ENCODE data around the gene FAM241A.
"Not testable (repeated sequence)": the region's sequence is repeated elsewhere in the genome, so short reads cannot be mapped to it uniquely, and the experiment has no call there.

FAM241A gene

DNA sequence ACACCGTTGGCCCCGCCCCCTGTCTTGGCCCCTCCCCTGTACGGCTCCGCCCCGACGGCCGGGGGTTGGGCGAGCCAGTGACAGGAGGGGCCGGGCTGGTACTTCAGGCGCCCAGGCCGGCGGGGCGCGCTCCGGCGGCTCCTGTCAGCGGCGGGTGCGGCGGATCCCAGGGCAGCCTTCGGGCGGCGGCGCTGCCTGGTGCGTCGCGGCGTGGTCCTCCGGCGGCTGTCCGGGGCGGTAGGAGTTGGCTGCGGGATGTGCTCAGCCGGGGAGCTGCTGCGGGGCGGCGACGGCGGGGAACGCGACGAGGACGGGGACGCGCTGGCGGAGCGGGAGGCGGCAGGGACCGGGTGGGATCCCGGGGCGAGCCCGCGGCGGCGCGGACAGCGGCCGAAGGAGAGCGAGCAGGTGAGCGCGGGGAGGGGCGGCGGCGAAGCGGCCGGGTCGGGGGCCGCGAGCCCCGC, at the start of gene FAM241A:
TSS of gene FAM241A (plus strand) at position 129 of the 464 bp plus-strand sequence. CDS start at position 256, 127 bp downstream.
- peak; percentile 80 to 91 (median 88) for DNase-seq

GRCh38 chr4:112098841-112099530, 46.3 kb upstream of the FAM241A start:
- DNase-seq, result no peak

- peak in 3 of 6 experiments; percentile 22 to 47 (median 46) for DNase-seq
Measured at GRCh38 chr4:112099701-112100297, 45.5 kb upstream of the FAM241A start.

DNA sequence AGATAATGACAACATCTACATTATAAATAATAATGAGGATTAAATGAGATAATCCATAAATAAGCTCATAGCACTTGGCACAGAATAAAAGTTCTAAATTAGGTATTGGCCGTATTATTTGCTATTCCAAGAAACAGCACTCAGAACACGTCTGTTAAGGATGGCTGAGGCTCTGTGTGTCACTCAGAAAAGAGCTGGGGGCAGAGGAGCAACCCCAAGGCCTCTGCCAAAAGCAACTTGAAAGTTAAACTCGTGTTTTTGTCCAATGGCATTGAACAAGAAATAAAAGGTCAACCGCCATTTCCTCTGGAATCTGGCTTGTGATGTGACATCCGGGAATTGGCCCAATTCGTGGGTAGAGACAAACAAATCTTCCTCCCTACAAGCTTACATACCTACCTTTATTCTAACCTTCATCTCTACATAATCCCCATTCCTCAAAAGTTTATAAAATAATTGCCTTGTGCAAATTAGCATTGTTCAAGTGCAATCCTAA, 42.3 kb upstream of the FAM241A start:
- DNase-seq, result no peak

DNA sequence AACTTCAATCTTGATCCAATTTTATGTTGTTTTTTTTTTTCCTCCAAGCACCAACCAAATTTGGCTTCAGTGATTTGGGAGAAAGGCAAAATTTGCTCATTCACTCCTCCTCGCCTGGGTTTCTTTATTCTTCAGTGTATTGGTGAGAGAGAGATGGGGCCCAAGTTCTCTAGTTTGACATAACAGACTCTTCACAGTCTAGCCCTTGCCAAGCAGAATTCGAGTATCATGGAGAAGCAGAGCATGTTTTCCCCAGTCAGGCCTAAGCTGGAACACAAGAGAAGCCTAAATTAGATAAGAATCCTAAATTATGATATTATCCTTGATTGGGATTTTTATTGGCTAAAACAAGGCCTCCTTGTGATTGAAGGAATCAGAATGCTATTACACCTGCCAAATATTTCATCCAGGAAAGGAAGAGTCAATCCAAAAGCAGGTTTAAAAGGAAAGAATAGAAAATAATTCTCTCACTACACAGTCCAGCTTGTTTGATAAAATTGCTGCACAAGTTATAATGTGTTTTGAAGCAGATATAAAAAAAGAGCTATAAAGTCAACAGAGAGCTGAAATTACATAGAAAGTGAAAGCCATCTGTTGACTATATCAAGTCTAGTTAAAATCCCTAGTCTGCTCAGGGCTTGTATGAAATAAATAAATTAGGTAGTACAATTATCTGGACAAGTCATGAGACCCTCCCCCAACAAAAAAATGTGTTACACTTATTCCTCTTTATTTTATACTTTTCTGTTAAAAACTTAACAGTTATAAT, 39.9 kb upstream of the FAM241A start:
- no peak for DNase-seq

DNA sequence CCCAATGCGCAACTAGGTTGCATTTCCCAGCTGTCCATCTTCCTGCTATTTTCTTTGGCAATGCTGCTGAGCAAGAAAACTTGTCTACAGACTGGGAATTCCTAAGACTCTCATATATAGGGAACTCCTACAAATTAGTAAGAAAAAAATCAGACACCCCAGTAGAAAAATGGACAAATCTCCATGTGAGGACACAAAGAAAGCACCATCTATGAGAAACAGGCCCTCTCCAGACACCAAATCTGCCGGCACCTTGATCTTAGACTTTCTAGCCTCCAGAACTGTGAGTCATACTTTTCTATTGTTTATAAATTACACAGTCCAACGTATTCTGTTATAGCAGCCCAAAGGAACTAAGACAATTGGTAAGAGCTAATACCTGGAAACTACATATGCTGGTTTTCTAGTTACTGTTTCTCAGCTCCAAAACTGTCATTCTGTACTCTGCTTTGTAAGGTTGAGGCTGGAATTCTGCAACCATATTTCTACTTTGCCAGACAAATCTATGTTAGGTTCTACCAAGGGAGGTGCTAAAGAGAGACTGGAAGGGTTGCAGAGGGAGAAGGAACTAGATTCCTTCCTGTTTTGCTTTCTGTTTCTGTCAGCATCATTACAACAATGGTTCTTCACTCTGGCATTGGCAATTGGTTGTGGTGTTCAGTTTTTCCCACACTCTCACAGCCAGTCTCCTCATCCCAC, 35.7 kb upstream of the FAM241A start:
- no peak for DNase-seq

DNA sequence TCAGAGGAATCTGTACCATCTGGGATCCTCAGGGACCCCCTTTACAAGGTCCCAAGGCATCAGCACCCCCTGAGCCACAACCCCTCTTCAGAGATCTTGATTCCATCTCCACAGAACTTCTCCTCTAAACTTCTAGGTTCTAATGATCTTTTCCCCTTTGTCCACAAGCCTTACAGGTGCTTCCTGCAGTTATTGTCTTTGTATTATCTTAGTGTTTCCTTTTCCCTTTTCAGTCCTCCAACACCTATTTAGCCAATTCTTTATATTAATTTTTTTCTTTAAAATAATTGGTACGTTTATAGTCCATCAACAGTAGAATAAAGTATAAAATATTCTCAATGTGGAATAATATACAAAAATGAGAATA, 35.2 kb upstream of the FAM241A start:
- no peak for DNase-seq

GRCh38 chr4:112111306-112111705, 33.9 kb upstream of the FAM241A start:
- no peak for DNase-seq

DNA sequence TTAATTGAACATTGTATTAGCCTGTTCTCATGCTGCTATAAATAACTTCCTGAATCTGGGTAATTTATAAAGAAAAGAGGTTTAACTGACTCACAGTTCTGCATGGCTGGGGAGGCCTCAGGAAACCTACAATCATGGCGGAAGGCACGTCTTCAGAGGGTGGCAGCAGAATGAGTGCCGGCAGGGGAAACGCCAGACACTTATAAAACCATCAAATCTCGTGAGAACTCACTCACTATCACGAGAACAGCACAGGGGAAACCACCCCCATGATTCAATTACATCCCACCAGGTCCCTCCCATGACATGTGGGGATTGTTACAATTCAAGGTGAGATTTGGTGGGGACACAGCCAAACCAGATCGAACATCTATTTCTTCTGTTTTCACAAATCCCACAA, 33.2 kb upstream of the FAM241A start:
- not testable (repeated sequence) for DNase-seq

- no peak for DNase-seq
Measured at GRCh38 chr4:112112590-112113170, 32.6 kb upstream of the FAM241A start.

DNA sequence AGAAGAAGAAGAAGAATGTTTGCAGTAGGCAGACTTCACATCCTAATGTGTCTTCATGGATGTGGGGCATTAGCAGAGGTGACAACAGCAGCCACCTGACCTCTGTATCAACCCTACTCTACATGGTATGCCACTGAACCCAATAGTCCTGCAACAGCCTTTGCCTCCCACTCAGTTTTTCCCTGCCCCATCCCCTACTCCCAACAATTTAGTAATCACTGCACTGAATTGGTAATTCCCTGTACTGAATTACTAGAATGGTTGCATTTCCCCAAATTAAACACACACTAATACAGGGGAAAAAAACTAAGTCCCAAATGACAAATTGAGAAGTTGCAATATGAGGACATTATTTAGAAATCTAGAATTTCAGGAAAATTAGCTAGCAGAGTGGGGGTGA, 31.4 kb upstream of the FAM241A start:
- no peak for DNase-seq

GRCh38 chr4:112114452-112114851, 30.8 kb upstream of the FAM241A start:
- no peak for DNase-seq

DNA sequence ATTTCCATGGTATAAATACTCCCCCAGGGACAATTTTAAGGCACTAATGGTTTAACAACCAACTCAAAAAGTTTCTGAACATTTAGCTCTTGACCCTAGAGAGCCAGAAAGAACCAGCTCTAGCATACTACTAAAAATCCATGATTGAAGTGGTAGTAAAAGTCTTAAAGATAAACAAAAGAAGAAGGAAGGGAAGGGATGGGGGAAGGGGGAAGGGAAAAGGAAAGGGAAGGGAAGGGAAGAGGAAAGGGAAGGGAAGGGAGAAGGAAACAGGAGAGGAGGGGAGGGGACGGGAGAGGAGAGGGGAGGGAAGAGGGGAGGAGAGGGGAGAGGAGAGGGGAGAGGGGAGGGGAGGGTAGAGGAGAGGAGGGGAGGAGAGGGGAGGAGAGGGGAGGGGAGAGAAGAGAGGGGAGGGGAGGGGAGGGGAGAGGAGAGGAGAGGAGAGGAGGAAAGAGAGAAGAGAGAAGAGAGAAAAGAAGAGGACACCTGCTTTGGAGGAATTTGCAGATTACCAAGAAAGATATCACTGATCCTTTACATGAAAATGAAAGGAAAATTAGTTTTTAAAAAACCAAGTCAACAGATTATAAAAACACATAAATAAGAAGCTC, 26.4 kb upstream of the FAM241A start:
- no peak for DNase-seq

GRCh38 chr4:112119353-112119783, 25.9 kb upstream of the FAM241A start:
- no peak for DNase-seq

- DNase-seq, result no peak
Measured at GRCh38 chr4:112120021-112120420, 25.2 kb upstream of the FAM241A start.

- no peak for DNase-seq
Measured at GRCh38 chr4:112125416-112125815, 19.8 kb upstream of the FAM241A start.

- DNase-seq, result no peak
Measured at GRCh38 chr4:112127048-112127637, 18.1 kb upstream of the FAM241A start.

DNA sequence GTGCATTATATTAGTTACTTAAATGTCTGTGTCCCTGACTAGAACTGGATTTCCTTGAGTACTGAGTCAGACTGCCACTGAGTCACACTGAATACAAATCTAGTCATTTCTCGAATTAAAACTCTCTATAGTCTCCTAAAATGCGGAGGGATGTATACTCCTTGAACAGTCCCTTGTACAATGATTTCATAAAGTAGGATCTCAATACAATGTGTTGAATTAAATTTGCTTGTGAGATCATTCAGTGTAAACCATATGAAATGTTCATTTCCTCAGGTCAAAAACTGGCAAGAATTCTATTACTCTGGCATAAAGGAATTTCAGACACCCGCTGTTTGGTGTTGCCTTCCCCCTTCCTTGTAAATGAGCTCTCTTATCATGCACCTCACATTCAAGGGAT, 17.5 kb upstream of the FAM241A start:
- no peak for DNase-seq

GRCh38 chr4:112128452-112128851, 16.8 kb upstream of the FAM241A start:
- no peak for DNase-seq

DNA sequence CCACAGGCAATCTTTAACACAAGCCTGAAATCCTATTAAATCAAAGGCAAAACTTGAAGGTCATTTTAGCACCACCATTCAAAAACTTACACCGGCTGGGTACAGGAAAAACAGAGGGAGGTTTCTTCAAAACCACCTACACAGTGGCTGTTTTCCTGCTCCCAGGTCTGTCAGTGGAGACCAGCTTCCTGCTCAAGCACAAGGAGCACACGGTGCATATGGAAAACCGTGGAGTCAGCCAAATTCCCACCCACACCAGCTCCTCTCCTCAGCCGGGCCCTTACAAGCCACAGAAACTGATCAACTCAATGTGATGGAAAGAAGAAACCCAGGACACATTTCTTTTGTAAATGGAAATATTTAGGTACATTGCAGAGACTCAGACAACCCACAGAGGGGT, 14.3 kb upstream of the FAM241A start:
- no peak for DNase-seq

DNA sequence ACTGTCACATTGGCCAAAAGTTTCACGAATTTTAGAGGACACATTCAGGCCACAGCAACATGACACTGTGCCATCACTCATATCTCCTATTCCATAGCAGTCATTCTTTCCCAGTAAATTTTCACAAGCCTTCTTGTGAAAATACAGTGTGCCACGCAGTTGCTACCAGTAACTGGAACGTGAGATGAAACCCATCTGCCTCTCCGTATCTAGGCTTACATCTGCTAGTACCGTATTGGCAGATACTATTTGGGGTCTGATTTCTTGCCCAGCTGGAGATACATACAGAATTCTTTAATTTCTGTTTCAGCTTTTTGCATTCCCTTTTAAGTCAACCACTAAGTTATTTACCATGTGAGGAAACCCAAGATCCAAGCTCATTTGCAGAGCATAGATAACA, 8.7 kb upstream of the FAM241A start:
- DNase-seq, result no peak

DNA sequence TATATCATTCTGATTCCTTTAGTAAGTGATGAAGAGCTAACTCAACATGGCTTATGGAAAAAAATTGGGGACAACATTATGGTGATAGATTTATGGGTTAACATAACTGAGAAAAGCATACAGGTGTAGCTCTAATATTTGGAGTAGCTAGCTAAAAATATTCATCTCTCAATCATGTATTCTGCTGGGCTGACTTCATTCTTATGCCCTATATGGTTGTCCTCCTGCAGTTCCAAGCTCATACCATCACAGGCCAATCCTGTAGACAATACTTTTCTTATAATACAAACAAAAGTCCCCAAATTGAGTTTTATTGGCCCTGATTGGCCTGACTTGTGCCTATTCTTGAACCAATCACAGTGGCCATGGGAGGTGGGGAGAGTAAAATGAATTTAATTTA, 6.7 kb upstream of the FAM241A start:
- DNase-seq, result no peak

Measured in stimulated activated naive CD4-positive, alpha-beta T cell (primary cell).